Chondrocyte (in vitro differentiated cells): ENCODE results near the gene GALK2. TPM values are rescaled to one million over a fixed set of nuclear protein-coding genes. Genes with fewer than 3 reads are reported as not detected.

Experiments used
- DNase-seq: peaks from one replicate; pipeline ENCODE4 v3.0.0; 2021; ENCODE audit warnings: mixed read lengths, low spot score
- H3K27ac Mint-ChIP-seq: one replicate; pipeline ENCODE4 v1.8.0; 2021; ENCODE audit warnings: mild to moderate bottlenecking, moderate library complexity, mixed read lengths; ENCODE audit not compliant: unreplicated experiment
- H3K27me3 Mint-ChIP-seq: 2 replicates; pipeline ENCODE4 v1.8.0; 2021; ENCODE audit warnings: low read depth, mixed read lengths
- H3K36me3 Mint-ChIP-seq: 2 replicates; pipeline ENCODE4 v1.8.0; 2021; ENCODE audit warnings: low read depth, mixed read lengths
- H3K4me1 Mint-ChIP-seq: 2 replicates; pipeline ENCODE4 v1.8.0; 2021; ENCODE audit warnings: low read depth, mild to moderate bottlenecking, mixed read lengths
- H3K4me3 Mint-ChIP-seq: one replicate; pipeline ENCODE4 v1.8.0; 2021; ENCODE audit warnings: mild to moderate bottlenecking, moderate library complexity, mixed read lengths; ENCODE audit not compliant: unreplicated experiment
- H3K9me3 Mint-ChIP-seq: 2 replicates; pipeline ENCODE4 v1.8.0; 2021; ENCODE audit warnings: low read depth, mixed read lengths
- CTCF ChIP-seq: fragments of 200-600 bp; sonication (generic); IDR thresholded peaks from 2 replicates; pipeline ENCODE4 v1.5.0; 2021; ENCODE audit warnings: antibody characterized with exemption, mild to moderate bottlenecking, moderate library complexity
- total RNA-seq: library from RNA; stranded (reverse); gene quantifications from 3 replicates; pipeline ENCODE4 v1.2.1, GENCODE V29; 2021

Gene GALK2
- total RNA-seq, 1 donor from 2014 or later, result 14.8 TPM

- Mint-ChIP-seq H3K4me1 (peaks cover 33% of the 10 kb centered on the region), H3K27me3 (no peaks in the 10 kb centered on the region), H3K27ac (no peak overlapping the region), H3K36me3 (peaks cover 31% of the 10 kb centered on the region), H3K4me3 (no peak overlapping the region), H3K9me3 (no peaks in the 10 kb centered on the region)
- TF ChIP-seq CTCF, result no peak
- DNase-seq, result no peak
These were observed 116.8 kb downstream of the GALK2 start for GRCh38 chr15:49286649-49287404.

GRCh38 chr15:49287481-49287880 is 117.4 kb downstream of the GALK2 start:
- Mint-ChIP-seq H3K27me3 (no peaks in the 10 kb centered on the region), H3K9me3 (no peaks in the 10 kb centered on the region), H3K4me3 (no peak overlapping the region), H3K27ac (no peak overlapping the region), H3K36me3 (peaks cover 31% of the 10 kb centered on the region), H3K4me1 (peaks cover 28% of the 10 kb centered on the region)
- no peak for TF ChIP-seq CTCF
- DNase-seq, result no peak

- H3K36me3 Mint-ChIP-seq, result peaks cover 33% of the 10 kb centered on the region
- peaks cover 19% of the 10 kb centered on the region for H3K4me1 Mint-ChIP-seq
- no peaks in the 10 kb centered on the region for H3K27me3 Mint-ChIP-seq
- no peak overlapping the region for H3K4me3 Mint-ChIP-seq
- no peak for DNase-seq
- H3K9me3 Mint-ChIP-seq, result no peaks in the 10 kb centered on the region
- TF ChIP-seq CTCF, result no peak
- no peak overlapping the region for H3K27ac Mint-ChIP-seq
These were observed 118.3 kb downstream of the GALK2 start for GRCh38 chr15:49288391-49288790.

- no peak for TF ChIP-seq CTCF
- H3K4me3 Mint-ChIP-seq, result no peak overlapping the region
- peaks cover 14% of the 10 kb centered on the region for H3K4me1 Mint-ChIP-seq
- no peaks in the 10 kb centered on the region for H3K9me3 Mint-ChIP-seq
- no peaks in the 10 kb centered on the region for H3K27me3 Mint-ChIP-seq
- H3K36me3 Mint-ChIP-seq, result peaks cover 26% of the 10 kb centered on the region
- H3K27ac Mint-ChIP-seq, result no peak overlapping the region
- no peak for DNase-seq
These were observed 120.1 kb downstream of the GALK2 start for GRCh38 chr15:49290191-49290590.

GRCh38 chr15:49293941-49294340 is 123.9 kb downstream of the GALK2 start:
- no peaks in the 10 kb centered on the region for H3K27me3 Mint-ChIP-seq
- peaks cover 9% of the 10 kb centered on the region for H3K9me3 Mint-ChIP-seq
- H3K4me3 Mint-ChIP-seq, result no peak overlapping the region
- H3K4me1 Mint-ChIP-seq, result peaks cover 7% of the 10 kb centered on the region
- no peak overlapping the region for H3K27ac Mint-ChIP-seq
- H3K36me3 Mint-ChIP-seq, result peaks cover 17% of the 10 kb centered on the region
- DNase-seq, result no peak
- TF ChIP-seq CTCF, result no peak
